Superior temporal gyrus (tissue), 1 donor: ENCODE measurements around the gene TKFC.
"Not testable (repeated sequence)": the region's sequence is repeated elsewhere in the genome, so short reads cannot be mapped to it uniquely, and the experiment has no call there.

ENCODE experiments used
- DNase-seq: peaks from one replicate; pipeline ENCODE4 v3.0.0-alpha.2; 2016; ENCODE audit errors: extremely low spot score

The TKFC gene

DNA sequence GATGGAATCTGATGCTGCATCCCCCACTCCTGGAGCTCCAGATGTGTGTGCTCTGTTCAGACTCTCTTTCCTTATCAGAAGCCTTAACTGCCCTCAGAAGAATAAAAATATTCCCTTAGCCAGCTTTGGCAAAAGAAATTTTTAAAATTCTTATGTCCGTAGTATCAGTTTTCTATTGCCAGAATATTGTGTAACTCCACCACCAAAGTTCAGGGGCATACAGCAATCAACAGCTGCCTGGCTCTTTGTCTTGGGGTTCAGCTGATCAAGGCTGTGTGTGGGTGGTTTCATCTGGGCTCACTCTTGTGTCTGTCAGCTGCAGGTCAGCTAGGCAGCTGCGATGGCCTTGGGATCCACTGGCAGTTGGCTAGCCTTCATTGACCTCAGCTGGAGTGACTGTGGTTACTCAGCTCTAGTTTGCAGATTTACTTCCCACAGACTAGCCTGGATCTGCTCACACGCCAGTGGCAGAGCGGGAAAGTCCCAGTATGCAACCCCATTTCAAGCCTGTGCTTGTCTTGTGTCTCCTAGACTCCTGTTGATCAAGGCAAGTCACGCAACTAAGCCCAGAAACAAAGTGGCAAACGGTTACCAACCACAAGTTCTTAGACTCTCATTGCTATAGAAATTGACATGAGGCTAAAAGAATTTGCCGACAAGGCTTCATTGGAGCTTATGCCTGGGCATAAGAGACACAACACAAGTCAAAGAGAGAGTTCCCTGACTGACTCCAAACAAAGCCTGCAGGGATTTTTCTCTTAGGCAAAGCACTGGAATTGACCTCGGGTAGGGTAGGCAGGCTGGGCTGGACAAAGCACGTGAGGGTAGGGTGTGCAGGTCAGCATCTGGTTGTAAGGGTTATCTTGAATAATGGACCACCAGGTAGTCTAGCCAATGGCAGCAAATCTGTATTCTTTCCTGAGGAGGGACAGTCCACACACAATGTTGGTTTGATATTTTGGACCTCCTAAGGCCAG is 36.6 kb downstream of the TKFC start:
- DNase-seq = no peak

DNA sequence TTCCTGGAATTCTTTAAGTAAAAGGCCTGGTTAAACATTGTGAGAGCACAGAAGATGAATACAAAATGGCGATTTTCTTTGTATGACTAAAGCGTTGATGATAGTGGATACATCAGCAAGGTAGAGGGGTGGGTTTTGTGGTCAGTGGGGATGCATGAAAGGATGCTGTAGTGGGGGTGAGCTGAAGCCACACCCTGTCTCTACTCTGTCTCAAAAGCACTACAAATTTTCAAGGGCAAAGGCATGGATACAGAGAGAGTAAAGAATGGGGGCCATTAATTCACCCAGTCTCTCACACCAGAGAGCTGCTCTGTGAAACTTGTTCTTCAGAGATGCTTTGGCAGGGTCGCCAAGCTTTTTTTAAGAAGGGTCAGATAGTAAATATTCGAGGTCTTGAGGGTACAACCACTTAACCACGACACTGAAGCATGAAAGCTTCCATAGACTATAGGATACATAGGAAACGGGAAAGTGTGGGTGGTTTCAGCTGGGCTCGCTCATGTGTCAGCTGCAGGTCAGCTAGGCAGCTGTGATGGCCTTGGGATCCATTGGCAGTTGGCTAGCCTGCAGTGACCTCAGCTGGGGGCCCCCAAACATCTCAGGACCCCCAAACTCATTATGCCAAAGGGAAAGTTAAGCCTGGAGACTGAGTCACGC is 37.4 kb downstream of the TKFC start:
- DNase-seq = no peak

DNA sequence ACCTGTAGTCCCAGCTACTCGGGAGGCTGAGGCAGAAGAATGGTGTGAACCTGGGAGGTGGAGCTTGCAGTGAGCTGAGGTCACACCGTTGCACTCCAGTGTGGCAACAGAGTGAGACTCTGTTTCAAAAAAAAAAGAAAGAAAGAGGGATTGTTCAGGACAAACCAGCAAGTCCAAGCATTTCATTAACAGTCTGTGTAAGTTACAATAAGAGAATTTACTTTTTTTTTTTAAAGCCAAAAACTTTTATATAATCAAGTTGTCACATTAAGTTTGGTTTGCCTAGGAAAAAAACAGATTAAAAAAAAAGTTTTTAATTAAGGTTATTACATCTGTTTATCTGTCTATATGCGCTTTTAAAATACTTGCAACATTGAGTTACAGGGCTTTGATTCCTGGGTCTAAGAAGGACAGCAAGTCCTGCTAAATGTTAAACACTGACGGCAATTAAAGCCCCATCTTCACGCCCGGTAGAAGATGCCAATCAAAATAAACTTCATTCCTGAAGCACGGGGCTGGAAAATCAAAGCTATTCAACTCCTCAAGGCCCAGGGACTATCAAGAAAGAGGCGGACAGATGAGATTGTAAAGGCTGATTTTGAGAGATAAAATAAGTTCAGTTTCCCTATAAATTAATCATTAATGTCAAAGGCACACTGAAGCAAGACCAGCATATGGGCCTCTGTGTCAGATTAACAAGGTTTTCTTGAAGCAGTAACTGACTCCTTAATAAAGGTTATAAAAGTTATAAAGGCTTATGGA is 39.8 kb downstream of the TKFC start:
- no peak for DNase-seq

DNA sequence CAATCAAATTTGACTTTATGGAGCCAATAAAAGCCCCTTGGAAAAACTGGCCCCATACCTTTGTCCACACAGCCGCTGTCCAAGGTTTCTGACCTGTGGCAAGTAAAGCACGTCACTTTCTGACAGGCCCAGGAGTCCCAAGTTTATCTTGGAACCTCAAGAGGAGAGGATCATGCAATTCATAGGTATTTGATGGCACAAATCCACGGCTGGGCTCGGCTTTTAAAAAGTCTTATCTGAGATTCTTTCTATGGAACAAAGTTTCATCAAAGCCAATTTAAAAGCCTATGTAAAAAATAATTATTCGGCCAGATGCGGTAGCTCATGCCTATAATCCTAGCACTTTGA is 42.7 kb downstream of the TKFC start:
- DNase-seq = no peak

DNA sequence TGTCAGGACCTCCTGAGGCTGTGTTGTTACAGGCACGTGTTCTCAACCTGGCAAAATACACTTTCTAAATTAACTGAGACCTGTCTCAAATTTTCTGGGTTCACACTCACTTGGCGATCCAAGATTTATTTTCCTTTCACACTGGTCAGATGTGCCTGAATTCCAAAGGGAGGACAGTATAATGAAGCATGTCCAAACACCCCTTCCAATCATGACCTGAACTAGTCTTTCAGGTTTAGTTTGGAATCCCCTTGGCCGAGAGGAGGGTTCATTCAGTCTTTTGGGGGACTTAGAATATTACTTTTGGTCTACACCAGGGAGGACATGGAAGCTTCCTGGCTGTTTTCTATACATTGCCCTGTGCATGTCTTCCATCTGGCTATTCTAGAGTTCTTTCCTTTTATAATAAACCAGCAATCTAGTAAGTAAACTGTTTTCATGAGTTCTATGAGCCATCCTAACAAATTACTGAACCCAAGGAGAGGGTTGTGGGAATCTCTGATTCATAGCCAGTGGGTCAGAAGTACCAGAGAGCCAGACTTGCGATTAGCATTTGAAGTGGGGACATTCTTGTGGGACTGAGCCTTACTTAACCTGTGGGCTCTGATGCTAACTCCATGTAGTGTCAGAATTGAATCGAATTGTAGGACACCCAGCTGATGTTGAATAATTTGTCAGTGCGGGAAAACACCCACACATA is 44.6 kb downstream of the TKFC start:
- no peak for DNase-seq

DNA sequence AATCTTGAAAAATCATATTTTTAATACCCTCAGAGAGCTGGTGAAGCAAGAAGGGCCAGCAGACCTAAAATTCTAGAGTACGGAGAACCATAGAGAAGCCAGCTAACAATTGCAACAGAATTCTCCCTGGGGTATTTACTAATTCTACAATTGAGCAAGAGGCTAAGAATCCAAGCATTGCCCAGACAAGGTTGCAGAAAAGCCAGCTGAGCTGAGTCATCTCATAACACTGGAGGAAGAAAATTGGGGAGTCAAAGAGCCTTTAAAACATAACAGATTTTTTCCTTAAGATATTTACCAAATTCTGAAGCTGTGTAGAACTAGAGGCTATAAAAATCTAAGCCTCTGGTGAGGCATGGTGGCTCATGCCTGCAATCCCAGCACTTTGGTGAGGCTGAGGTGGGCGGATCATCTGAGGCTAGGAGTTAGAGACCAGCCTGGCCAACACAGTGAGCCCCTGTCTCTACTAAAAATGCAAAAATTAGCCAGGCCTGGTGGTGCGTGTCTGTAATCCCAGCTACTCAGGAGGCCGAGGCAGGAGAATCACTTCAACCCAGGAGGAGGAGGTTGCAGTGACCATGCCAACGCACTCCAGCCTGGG is 45.8 kb downstream of the TKFC start:
- DNase-seq = no peak

DNA sequence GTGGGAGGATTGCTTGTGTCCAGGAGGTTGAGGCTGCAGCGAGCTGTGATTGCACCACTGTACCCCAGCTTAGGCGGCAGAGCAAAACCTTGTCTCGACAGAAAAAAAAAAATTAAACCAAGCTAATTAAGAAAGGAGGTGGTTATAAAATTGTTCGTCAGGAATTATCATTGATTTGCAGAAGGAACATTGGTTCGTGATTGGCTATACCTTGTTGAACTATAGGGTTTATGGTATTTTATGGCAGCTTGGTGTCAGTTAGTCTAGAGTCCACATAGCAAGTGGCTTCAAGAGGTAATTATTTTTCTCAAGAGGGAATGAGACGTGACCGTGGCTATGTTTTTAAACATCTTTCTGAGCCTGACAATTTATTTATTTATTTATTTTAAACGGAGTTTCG is 47.9 kb downstream of the TKFC start:
- no peak for DNase-seq

DNA sequence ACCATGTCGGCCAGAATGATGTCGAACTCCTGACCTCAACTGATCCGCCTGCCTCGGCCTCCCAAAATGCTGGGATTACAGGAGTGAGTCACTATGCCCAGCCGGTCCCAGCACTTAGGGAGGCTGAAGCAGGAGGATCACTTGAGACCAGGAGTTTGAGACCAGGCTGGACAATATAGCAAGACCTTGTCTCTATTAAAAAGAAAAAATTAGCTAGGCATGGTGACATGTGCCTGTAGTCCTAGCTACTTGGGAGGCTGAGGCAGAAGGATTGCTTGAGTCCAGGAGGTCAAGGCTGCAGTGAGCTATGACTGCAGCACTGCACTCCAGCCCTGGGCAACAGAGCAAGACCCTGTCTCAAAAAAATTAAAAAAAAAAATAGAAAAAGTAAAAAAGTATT is 50.8 kb downstream of the TKFC start:
- not testable (repeated sequence) for DNase-seq

DNA sequence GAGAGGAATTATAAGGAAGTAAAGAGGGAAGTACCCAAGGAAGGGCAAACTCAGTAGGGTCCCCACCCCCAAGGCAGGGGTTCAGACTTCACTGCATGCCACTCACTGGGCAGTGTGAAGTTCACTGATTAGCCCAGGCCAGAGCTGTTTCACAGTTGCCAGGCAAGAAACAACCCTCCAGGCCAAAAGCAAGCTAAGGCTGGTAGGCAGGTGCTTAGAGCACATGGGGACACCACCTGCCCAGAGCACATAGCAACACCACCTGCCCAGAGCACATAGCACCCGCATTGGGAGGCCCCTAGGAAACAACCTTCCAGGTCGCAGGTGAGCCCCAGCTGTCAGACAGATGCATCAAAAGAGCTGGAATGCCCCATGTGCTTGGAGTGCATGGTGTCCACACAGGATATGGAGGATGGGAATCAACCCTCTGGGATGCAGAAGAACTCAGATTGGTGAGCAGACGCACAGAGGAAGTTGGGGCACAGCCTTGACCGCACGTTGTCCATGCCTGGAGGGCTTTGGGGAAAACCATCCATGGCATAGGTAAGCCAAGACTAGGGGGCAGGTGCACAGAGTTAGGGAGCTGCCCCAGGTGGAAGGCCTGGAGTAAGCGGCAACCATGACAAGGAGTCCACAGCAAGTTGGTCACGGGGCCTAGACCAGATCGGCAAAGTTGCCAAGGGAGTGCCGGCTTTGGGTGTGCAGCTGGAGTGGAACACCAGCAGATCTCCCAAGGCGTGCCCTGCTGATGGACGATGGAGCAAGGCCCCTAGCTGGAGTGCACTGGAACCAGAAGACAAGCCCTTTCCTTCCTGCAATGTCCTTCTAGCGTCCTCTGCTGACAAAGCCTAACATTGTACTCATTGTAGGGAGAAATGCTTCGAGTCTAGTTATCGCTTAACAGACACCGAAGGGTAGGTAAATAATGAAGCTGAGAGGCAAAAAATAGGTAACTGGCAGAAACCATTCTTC is 51.5 kb downstream of the TKFC start:
- no peak for DNase-seq

DNA sequence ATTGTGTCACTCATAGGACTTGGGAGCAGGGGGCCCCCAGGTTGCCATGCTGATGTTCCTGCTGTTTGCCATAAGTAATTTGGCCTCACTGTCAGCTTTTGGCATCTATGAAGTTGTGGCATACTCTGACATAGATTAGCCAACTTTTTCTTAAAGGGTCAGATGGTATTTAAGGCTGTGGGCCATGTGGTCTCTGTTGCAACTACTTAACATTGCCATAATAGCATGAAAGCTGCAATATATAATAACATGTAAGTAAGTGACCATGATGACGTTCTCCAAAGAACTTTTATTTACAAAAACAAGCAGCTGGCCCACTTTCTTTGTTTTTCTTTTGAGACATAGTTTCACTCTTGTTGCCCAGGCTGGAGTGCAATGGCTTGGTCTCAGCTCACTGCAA is 57.1 kb downstream of the TKFC start:
- no peak for DNase-seq

DNA sequence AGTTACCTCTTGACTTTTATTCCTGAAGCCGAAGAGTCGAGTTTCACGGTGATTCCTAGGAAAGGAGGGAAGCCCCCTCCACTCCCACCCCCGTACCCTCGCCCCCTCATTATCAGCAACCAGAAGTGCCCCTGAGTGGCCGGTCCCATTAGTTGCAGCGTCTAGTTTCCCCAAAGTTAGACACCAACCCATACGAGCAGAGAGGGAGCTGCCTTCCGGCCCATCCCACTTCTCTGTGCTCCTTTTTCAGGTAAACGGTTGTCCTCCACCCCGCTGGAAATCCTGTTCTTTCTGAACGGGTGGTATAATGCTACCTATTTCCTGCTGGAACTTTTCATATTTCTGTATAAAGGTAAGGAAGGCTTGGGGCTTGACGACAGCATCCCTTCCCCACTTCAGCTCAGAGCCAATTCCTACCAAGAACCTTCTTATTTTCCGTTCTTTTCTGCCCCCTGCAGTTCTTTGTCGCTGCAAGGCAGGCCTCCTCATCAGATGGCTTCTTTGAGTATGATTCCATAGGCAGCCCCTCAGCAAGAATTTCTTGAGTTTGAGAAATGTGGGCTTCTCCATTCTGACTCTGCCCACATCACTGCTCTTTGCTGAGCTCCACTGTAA is 60.1 kb downstream of the TKFC start:
- DNase-seq = no peak
